ENCODE data around the gene ATF4.

Gene ATF4

DNA sequence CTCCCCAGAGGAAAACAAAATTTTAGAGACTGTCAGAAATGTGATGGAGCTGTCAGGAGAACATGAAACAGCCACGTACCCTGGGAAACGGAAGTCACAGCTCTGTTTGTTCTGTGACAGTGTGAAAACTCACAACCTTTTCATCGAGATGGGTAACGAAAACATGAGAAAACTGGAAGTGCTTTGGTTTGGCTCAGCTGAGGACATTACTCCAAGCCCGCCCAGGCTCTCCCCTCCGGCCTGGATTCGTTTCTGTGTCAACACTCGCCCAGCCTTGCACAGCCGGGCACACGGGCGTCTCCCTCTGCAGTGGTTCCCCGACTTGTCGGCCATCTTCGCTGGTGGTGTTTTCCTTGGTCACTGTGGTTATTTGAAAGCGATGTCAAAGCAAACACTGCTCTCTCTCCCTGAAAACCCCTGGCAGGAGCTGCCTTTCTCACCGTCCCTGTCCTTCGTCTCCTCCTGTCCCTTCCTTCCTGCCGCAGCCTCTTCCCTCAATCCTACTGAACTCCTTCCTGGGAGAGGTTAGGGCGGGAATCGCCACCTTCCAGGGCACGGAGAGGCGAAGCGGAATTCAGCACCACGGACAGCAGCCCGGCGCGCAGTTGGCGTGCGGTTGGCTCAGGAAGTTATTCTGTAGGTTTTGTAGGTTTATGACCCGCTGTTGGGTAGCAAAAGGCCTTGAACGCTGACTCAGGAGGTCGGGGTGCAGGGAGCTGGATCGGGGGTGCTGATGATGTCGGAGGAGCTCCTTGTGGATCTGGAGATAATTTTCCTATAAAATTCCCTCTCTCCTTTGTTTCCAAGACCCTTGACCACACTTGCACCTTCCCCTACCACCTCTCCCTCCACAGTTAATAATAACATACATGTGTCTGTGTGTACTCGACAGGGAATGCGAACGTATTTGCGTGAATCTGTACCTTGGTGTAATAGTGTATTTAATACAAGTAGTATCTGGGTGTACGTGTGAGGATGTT lies 25.3 kb downstream of the ATF4 start:
- FAIRE-seq = no peak
- TF ChIP-seq SPI1 (IDR thresholded peaks at IDR 0.05; ENCODE audit: low read depth, low read length) (no peak), POLR2AphosphoS5 (IDR thresholded peaks at IDR 0.05; ENCODE audit: low read depth, low read length) (no peak), PAX5 (IDR thresholded peaks at IDR 0.05; ENCODE audit: insufficient read depth, low read length, severe bottlenecking) (no peak), POLR2A (IDR thresholded peaks at IDR 0.05; ENCODE audit: low read depth, low read length) (no peak), TAF1 (IDR thresholded peaks at IDR 0.05; ENCODE audit: low read depth, low read length) (no peak), POU2F2 (IDR thresholded peaks at IDR 0.05; ENCODE audit: low read depth, low read length) (no peak)
- no peak for DNase-seq (ENCODE audit: insufficient read length, low spot score)

- FAIRE-seq (no peak), DNase-seq (ENCODE audit: insufficient read length, low spot score) (no peak)
- TF ChIP-seq POU2F2 (IDR thresholded peaks at IDR 0.05; ENCODE audit: low read depth, low read length) (no peak), TAF1 (IDR thresholded peaks at IDR 0.05; ENCODE audit: low read depth, low read length) (no peak)
Observed at GRCh38 chr22:39546889-39547586, 26.7 kb downstream of the ATF4 start.

DNA sequence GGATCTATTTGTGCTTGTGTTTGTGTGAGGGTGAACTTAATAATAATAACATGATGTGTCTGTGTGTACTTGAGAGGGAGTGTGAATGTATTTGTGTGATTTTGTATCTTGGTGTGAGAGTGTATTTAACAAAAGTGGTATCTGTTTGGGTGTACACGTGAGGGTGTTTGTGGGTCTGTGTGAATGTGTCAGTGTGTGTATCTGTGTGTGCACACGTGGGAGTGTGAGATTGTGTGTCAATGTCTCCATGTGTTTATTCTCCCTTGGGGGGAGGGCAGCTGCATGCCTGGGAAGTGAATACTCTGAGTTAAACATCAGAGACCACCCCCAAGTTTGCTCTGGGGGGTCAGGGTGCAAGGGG lies 27.2 kb downstream of the ATF4 start:
- DNase-seq (ENCODE audit: insufficient read length, low spot score) (no peak), FAIRE-seq (no peak)
- TF ChIP-seq PAX5 (IDR thresholded peaks at IDR 0.05; ENCODE audit: insufficient read depth, low read length, severe bottlenecking) = no peak
- TF ChIP-seq TAF1 (IDR thresholded peaks at IDR 0.05; ENCODE audit: low read depth, low read length) = no peak
- no peak for TF ChIP-seq SPI1 (IDR thresholded peaks at IDR 0.05; ENCODE audit: low read depth, low read length)
- TF ChIP-seq POLR2A (IDR thresholded peaks at IDR 0.05; ENCODE audit: low read depth, low read length) = no peak
- no peak for TF ChIP-seq POLR2AphosphoS5 (IDR thresholded peaks at IDR 0.05; ENCODE audit: low read depth, low read length)
- no peak for TF ChIP-seq POU2F2 (IDR thresholded peaks at IDR 0.05; ENCODE audit: low read depth, low read length)

DNA sequence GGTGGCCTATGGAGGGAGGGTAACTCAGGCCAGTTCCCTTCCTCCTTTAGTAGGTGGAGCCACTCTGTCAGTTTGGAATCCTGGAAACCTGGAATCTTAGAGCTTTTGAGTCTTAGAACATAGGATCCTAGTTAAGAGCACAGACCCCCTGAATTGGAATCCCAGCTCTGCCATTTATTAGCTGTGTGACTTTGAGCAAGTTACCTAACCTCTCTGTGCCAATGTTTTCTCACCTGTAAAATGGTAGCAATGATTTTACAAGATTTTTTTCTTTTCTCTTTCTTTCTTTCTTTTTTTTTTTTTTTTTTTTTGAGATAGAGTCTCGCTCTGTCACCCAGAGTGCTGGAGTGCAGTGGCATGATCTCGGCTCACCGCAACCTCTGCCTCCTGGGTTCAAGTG lies 33.1 kb downstream of the ATF4 start:
- no peak for TF ChIP-seq PAX5 (IDR thresholded peaks at IDR 0.05; ENCODE audit: insufficient read depth, low read length, severe bottlenecking)
- no peak for TF ChIP-seq SPI1 (IDR thresholded peaks at IDR 0.05; ENCODE audit: low read depth, low read length)
- TF ChIP-seq POLR2A (IDR thresholded peaks at IDR 0.05; ENCODE audit: low read depth, low read length) = no peak
- no peak for TF ChIP-seq POLR2AphosphoS5 (IDR thresholded peaks at IDR 0.05; ENCODE audit: low read depth, low read length)
- no peak for TF ChIP-seq TAF1 (IDR thresholded peaks at IDR 0.05; ENCODE audit: low read depth, low read length)
- TF ChIP-seq POU2F2 (IDR thresholded peaks at IDR 0.05; ENCODE audit: low read depth, low read length) = no peak
- DNase-seq (ENCODE audit: insufficient read length, low spot score) = no peak
- no peak for FAIRE-seq

DNA sequence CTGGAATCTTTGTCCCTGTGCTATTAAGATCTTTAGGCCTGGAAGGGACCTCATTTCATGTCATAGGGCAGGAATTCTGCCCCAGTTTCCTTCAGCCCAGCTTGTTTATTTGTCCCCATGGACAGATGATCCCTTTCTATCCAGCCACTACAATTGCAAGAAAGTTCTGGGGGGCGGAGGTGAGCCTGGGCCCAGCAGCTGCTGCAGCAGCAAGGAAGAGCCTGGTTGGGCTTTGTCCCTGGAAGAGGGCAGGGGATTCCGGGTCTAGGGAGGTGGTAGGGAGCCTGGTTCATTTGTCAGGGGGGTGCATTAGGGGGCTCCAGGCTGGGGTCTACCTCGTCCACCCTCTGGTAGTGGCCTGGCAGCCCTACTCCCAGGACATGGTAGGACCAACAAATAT lies 33.8 kb downstream of the ATF4 start:
- DNase-seq (ENCODE audit: insufficient read length, low spot score) = no peak
- FAIRE-seq = no peak
- TF ChIP-seq TAF1 (IDR thresholded peaks at IDR 0.05; ENCODE audit: low read depth, low read length) (no peak), PAX5 (IDR thresholded peaks at IDR 0.05; ENCODE audit: insufficient read depth, low read length, severe bottlenecking) (no peak), POLR2AphosphoS5 (IDR thresholded peaks at IDR 0.05; ENCODE audit: low read depth, low read length) (no peak), POU2F2 (IDR thresholded peaks at IDR 0.05; ENCODE audit: low read depth, low read length) (no peak), POLR2A (IDR thresholded peaks at IDR 0.05; ENCODE audit: low read depth, low read length) (no peak), SPI1 (IDR thresholded peaks at IDR 0.05; ENCODE audit: low read depth, low read length) (no peak)

GRCh38 chr22:39556970-39557841 lies 36.8 kb downstream of the ATF4 start:
- DNase-seq (ENCODE audit: insufficient read length, low spot score) = no peak
- FAIRE-seq = no peak
- no peak for TF ChIP-seq TAF1 (IDR thresholded peaks at IDR 0.05; ENCODE audit: low read depth, low read length)
- no peak for TF ChIP-seq POLR2A (IDR thresholded peaks at IDR 0.05; ENCODE audit: low read depth, low read length)
- TF ChIP-seq PAX5 (IDR thresholded peaks at IDR 0.05; ENCODE audit: insufficient read depth, low read length, severe bottlenecking) = no peak
- TF ChIP-seq SPI1 (IDR thresholded peaks at IDR 0.05; ENCODE audit: low read depth, low read length) = no peak
- no peak for TF ChIP-seq POU2F2 (IDR thresholded peaks at IDR 0.05; ENCODE audit: low read depth, low read length)
- TF ChIP-seq POLR2AphosphoS5 (IDR thresholded peaks at IDR 0.05; ENCODE audit: low read depth, low read length) = no peak

DNA sequence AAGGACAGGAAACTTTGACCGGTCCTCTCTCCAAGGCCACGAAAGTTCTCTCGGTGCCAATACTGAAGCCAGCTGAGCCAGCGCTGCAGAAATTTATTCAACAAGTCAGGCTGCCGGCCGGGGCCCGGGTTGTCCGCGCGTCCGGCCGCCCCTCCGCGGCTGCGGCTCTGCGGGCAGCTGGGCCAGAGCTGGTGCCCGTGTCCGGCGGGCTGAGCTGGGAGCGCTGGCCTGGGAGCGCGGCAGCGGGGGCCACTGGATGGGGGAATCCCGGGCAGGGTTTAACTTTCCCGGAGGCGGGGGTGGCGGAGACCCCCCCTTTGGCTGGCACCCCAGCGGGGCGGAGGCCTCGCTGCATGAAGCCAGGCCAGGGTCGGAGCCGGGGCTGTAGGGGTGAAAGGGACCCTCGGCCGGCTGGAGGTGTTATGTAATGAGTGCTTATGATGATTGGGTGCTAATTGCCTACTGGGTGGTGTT lies 37.9 kb downstream of the ATF4 start:
- no peak for DNase-seq (ENCODE audit: insufficient read length, low spot score)
- no peak for FAIRE-seq
- TF ChIP-seq SPI1 (IDR thresholded peaks at IDR 0.05; ENCODE audit: low read depth, low read length) (no peak), POLR2AphosphoS5 (IDR thresholded peaks at IDR 0.05; ENCODE audit: low read depth, low read length) (no peak), PAX5 (IDR thresholded peaks at IDR 0.05; ENCODE audit: insufficient read depth, low read length, severe bottlenecking) (no peak), POU2F2 (IDR thresholded peaks at IDR 0.05; ENCODE audit: low read depth, low read length) (no peak), POLR2A (IDR thresholded peaks at IDR 0.05; ENCODE audit: low read depth, low read length) (no peak), TAF1 (IDR thresholded peaks at IDR 0.05; ENCODE audit: low read depth, low read length) (no peak)

DNA sequence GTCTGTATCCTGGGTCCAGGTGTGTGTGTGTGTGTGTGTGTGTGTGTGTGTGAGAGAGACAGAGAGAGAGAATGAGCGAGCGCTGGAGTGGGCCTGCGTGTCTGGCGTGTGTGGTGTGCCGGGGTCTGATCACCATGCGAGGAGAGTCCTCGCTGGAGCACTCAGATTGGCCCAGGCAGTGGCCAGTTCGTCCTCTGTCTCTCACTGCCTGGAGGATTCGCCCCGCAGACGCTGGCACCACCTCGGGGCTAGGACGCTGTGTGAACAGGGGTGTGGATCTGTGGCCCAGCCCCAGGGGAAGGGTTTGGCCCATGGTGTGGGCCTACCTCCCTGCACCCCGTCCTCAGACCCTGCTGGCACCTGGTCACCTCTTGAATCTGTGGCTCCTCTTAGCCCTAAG lies 38.6 kb downstream of the ATF4 start:
- FAIRE-seq (no peak), DNase-seq (ENCODE audit: insufficient read length, low spot score) (no peak)
- no peak for TF ChIP-seq TAF1 (IDR thresholded peaks at IDR 0.05; ENCODE audit: low read depth, low read length)
- no peak for TF ChIP-seq POLR2A (IDR thresholded peaks at IDR 0.05; ENCODE audit: low read depth, low read length)
- no peak for TF ChIP-seq SPI1 (IDR thresholded peaks at IDR 0.05; ENCODE audit: low read depth, low read length)
- TF ChIP-seq POU2F2 (IDR thresholded peaks at IDR 0.05; ENCODE audit: low read depth, low read length) = no peak
- TF ChIP-seq PAX5 (IDR thresholded peaks at IDR 0.05; ENCODE audit: insufficient read depth, low read length, severe bottlenecking) = no peak
- TF ChIP-seq POLR2AphosphoS5 (IDR thresholded peaks at IDR 0.05; ENCODE audit: low read depth, low read length) = no peak

Data from GM12891 (cell line).